Muscle of back (tissue), 13 donors: Measurements from ENCODE around the gene TRABD. TPM values are rescaled to one million over a fixed set of nuclear protein-coding genes. Genes with fewer than 3 reads are reported as not detected.
"Not testable (repeated sequence)": the region's sequence is repeated elsewhere in the genome, so short reads cannot be mapped to it uniquely, and the experiment has no call there.

Experiments
- DNase-seq, 3 donors: peaks; one replicate each; pipeline versions ENCODE4 v3.0.0 to v3.0.0-alpha.2; 2013
- long read RNA-seq, 9 donors: transcript quantifications; one replicate each; lab custom pipeline, GENCODE V29; 2026
- polyA plus RNA-seq, 10 donors: library from polyadenylated mRNA; unstranded; fragments of 120-200 nt; gene quantifications; one replicate each; pipeline ENCODE4 v1.2.1, GENCODE V29; 2013; ENCODE audit not compliant: insufficient read length in 10 of 10

Gene TRABD
- polyA plus RNA-seq, result 10 to 100 TPM; 12.0 to 21.1 (median 17.5) TPM
- long read RNA-seq, donor 1, transcript TRABD-202 (10 exons, 2,272 nt), result major isoform, 5 of 6 reads
- long read RNA-seq, donor 1, partial matches to known transcripts, result 0 of 6 reads
- long read RNA-seq, donor 1, other reads (novel, unspliced or antisense), result 0 of 6 reads
- long read RNA-seq, donor 2, partial matches to known transcripts, result 0 of 3 reads
- long read RNA-seq, donor 2, other reads (novel, unspliced or antisense), result 0 of 3 reads
- long read RNA-seq, donor 3, result 0 reads
- long read RNA-seq, donor 4, partial matches to known transcripts, result 0 of 4 reads
- long read RNA-seq, donor 4, other reads (novel, unspliced or antisense), result 0 of 4 reads
- long read RNA-seq, donor 5, partial matches to known transcripts, result 0 of 3 reads
- long read RNA-seq, donor 5, other reads (novel, unspliced or antisense), result 0 of 3 reads
- long read RNA-seq, donor 6, transcript TRABD-202 (10 exons, 2,272 nt), result major isoform, 6 of 12 reads
- long read RNA-seq, donor 6, partial matches to known transcripts, result 0 of 12 reads
- long read RNA-seq, donor 6, other reads (novel, unspliced or antisense), result 0 of 12 reads
- long read RNA-seq, donor 7, partial matches to known transcripts, result 0 of 7 reads
- long read RNA-seq, donor 7, other reads (novel, unspliced or antisense), result 0 of 7 reads
- long read RNA-seq, donor 8, partial matches to known transcripts, result 0 of 3 reads
- long read RNA-seq, donor 8, other reads (novel, unspliced or antisense), result 0 of 3 reads
- long read RNA-seq, donor 9, result 0 reads

DNA sequence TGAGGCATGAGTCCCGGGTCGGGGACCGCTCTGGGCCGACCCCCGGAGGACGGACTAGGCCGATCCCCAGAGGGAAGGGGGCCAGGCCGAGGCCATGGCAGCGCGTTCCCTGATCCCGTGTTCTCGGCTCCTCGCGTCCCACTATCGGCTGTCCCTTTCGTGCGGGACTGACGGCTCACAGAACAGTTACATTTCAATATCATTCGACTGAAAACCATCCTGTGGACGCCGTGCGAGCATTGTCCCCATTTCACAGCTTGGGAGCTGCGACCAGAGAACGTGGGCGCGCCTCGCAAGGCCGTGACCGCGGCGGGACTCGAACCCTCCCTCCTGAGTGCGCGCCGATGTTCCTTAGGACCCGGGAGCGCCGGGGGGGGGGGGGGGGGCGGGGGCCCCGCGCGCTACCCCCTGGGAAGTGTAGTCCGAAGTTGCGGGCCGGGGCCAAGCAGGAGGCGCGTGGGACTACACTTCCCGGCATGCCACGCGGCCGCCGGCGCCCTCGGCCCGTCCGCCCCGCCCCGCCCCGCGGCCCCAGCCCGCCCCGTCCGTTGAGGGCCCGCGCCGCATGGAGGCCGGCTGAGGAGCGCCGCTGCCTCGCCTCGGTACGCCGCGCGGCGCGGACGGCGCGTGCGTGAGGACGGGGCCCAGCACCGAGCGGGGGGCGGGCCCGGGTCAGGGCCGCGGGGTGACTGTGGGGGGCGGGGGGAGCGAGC lies at the start of gene TRABD:
TSS of gene TRABD (plus strand) at position 539 of the 713 bp plus-strand sequence. CDS start 7,148 bp downstream, outside the sequence.
- DNase-seq, result peak; percentile 89 to 94 (median 91)

- no peak for DNase-seq
These were observed 49.1 kb upstream of the TRABD start for GRCh38 chr22:50136581-50137015.

GRCh38 chr22:50137277-50137676 lies 48.4 kb upstream of the TRABD start:
- DNase-seq, result not testable (repeated sequence)

DNA sequence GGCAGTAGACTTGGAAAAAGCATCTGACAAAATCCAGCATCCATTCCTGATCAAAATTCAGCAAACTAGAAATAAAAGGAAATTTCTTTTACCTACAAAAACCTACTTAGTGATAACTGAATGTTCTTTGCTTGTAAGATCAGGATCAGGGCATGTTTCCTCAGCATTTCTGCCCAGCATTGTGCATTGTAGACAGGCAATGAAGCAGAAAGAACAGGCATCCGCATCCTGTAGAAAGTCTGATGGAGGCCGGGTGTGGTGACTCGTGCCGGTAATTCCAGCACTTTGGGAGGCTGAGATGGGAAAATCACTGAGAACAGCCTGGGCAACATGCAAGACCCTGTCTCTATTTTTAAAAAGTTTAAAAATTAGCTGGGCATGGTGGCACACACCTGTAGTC lies 47.7 kb upstream of the TRABD start:
- DNase-seq, result no peak

- DNase-seq, result no peak
These were observed 46.7 kb upstream of the TRABD start for GRCh38 chr22:50138988-50139387.

GRCh38 chr22:50139843-50140415 lies 45.8 kb upstream of the TRABD start:
- no peak for DNase-seq

- no peak for DNase-seq
These were observed 45.1 kb upstream of the TRABD start for GRCh38 chr22:50140615-50141014.

DNA sequence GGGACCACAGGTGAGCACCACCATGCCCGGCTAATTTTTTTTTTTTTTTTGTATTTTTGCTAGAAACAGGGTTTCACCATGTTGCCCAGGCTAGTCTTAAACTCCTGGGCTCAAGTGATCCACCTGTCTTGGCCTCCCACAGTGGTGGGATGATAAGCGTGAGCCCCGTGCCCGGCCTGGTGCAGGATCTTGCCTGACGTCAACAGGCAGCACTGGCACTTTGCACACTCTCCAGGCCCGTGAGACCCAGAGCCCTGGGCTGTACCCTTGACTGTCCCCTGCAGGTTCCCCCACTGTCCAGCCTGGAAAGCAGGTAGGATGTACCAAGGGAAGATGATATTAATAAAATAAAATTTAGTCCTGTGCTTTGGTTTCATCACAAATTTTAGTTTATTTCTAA lies 44.3 kb upstream of the TRABD start:
- DNase-seq, result no peak

DNA sequence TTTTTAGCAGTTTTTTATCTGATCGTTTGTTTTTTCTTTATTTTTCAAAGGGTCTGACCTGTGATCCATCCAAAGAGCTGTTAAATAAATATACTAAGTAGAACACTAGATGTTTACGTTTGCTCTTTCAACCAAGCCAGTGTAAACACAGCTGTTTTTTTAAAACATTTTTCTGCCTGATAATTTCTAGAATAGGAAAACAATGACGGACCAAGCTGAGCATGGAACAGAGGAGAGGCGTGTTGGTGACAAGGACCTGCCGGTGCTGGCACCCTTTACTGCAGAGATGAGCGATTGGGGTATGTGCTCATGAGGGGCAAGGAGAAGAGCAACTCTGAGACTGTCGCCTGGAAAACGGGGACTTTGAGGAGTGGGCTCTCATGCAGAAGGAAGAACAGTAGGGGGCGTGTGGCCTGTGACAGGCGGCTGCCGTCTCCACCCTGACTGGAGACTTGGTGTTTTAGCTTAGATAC lies 43.8 kb upstream of the TRABD start:
- DNase-seq, result no peak

DNA sequence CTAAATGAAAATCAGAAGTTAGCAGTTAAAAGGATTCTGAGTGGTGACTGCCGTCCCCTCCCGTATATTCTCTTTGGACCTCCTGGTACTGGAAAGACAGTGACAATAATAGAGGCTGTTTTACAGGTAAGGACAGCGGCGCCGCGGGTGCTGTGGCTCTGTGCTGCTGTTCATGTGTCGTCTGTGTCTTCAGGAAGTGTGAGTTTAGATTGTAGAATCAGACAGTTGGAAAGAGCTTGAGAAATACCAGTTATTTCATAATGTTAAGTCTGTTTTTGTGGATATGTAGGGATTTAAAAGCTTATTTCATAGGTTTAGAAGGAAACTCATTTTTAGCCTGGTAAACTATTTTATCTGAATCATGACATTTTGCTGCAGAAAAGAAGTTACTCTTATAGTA lies 42.6 kb upstream of the TRABD start:
- DNase-seq, result no peak

- no peak for DNase-seq
These were observed 41.6 kb upstream of the TRABD start for GRCh38 chr22:50144005-50144614.

GRCh38 chr22:50145721-50146438 lies 39.8 kb upstream of the TRABD start:
- DNase-seq, result peak in 2 of 3 donors; percentile 31 to 85

- peak; percentile 61 to 92 (median 74) for DNase-seq
These were observed 39.1 kb upstream of the TRABD start for GRCh38 chr22:50146439-50147238.

GRCh38 chr22:50147258-50148165 lies 38.2 kb upstream of the TRABD start:
- DNase-seq, result not testable (repeated sequence)

GRCh38 chr22:50148166-50148500 lies 37.6 kb upstream of the TRABD start:
- no peak for DNase-seq

DNA sequence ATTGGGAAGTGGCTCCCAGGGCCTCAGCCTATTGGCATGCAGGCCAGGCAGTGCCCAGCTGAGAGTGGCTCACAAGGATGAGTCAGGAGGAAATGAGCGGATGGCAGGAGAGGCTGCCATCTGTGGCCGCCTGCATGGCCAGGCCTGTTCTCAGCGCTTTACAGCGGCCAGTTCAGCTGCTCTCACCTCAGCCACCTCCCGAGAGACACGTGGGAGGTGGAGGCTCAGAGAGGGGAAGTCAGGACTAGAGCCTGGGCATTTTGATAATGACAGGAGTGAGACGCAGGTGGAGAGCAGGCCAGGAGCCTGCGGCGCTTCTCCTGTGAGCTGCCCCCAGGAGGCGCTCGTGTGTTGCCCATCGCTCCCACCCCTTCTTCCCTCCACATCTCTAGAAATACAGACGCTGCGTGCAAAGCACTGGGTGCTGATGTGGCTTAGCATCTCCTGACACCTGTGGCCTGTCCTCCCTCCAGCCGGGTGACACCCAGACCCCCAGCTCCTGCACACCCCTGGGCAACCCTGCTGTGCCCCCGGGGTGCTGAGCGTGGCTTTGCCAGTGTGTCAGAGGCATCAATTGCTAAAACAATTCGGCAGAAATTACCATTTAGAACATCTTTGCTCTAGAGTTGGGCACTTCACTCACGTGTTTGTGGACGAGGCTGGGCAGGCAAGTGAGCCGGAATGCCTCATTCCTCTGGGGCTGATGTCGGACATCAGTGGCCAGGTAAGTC lies 36.6 kb upstream of the TRABD start:
- peak in 2 of 3 donors; percentile 42 to 57 for DNase-seq

- DNase-seq, result no peak
These were observed 35.3 kb upstream of the TRABD start for GRCh38 chr22:50150161-50151129.
